SU-DHL-6 (cell line): Measurements from ENCODE around the gene OTUD5.

Source experiments
- H2AFZ ChIP-seq: fragments of 200-600 bp; sonication (generic); 2 replicates; pipeline ENCODE4 v1.6.1; 2014; ENCODE audit warnings: low read depth, mild to moderate bottlenecking, moderate library complexity, mixed read lengths, antibody characterized with exemption, low read length; ENCODE audit not compliant: severe bottlenecking
- H3F3A ChIP-seq: fragments of 200-600 bp; shearing (Covaris generic); 2 replicates; pipeline ENCODE4 v1.6.0; 2016; ENCODE audit warnings: antibody characterized with exemption, mild to moderate bottlenecking; ENCODE audit not compliant: insufficient read depth
- H3K27ac ChIP-seq: fragments of 200-600 bp; sonication (generic); 2 replicates; pipeline ENCODE4 v1.5.1; 2016; ENCODE audit warnings: low read depth, mild to moderate bottlenecking, low read length, moderate library complexity, mixed read lengths
- H3K27me3 ChIP-seq: fragments of 200-600 bp; sonication (generic), shearing (Covaris generic); 2 replicates; pipeline ENCODE4 v1.6.0; 2014; ENCODE audit warnings: mild to moderate bottlenecking, low read length
- H3K36me3 ChIP-seq: fragments of 200-600 bp; sonication (generic); 2 replicates; pipeline ENCODE4 v1.6.1; 2014; ENCODE audit warnings: mild to moderate bottlenecking, low read length, mixed read lengths
- H3K4me2 ChIP-seq: fragments of 300-600, 200-600 bp; shearing (Covaris generic), sonication (generic); 2 replicates; pipeline ENCODE4 v1.6.0; 2014; ENCODE audit warnings: low read length, low read depth, mild to moderate bottlenecking; ENCODE audit not compliant: poor library complexity, severe bottlenecking
- H3K4me3 ChIP-seq: fragments of 200-600 bp; sonication (generic); 2 replicates; pipeline ENCODE4 v1.5.1; 2014; ENCODE audit warnings: antibody characterized with exemption, low read length, mild to moderate bottlenecking, mixed read lengths; ENCODE audit not compliant: insufficient read depth, poor library complexity, severe bottlenecking
- H3K79me2 ChIP-seq: fragments of 200-600 bp; sonication (generic); 2 replicates; pipeline ENCODE4 v1.6.1; 2014; ENCODE audit warnings: mild to moderate bottlenecking, low read length, moderate library complexity; ENCODE audit not compliant: insufficient read depth
- H3K9ac ChIP-seq: fragments of 200-600 bp; sonication (generic); 2 replicates; pipeline ENCODE4 v1.7.0; 2014; ENCODE audit warnings: mild to moderate bottlenecking, low read length
- H3K9me2 ChIP-seq: fragments of 200-600 bp; sonication (generic); replicated peaks from 2 replicates; pipeline ENCODE4 v1.6.1; 2014; ENCODE audit warnings: low read length; ENCODE audit not compliant: insufficient read depth
- H3K9me3 ChIP-seq: fragments of 200-600 bp; sonication (generic); 2 replicates; pipeline ENCODE4 v1.6.1; 2014; ENCODE audit warnings: low read length, mixed read lengths; ENCODE audit not compliant: insufficient read depth
- H4K20me1 ChIP-seq: fragments of 200-600 bp; sonication (generic); 2 replicates; pipeline ENCODE4 v1.6.1; 2014; ENCODE audit warnings: low read depth, mild to moderate bottlenecking, antibody characterized with exemption, low read length, moderate library complexity, mixed read lengths
- EZH2phosphoT487 ChIP-seq: fragments of 200-600 bp; sonication (generic), shearing (Covaris generic); conservative IDR thresholded peaks from 2 replicates; pipeline ENCODE4 v1.6.1; 2018; ENCODE audit warnings: mild to moderate bottlenecking, antibody characterized with exemption, low read length, moderate library complexity, mixed read lengths
- TF ChIP-seq, protein P1 (sequence below): fragments of 200-600 bp; sonication (generic); IDR thresholded peaks from one replicate; pipeline ENCODE4 v1.5.1; 2017; ENCODE audit warnings: antibody characterized with exemption, mild to moderate bottlenecking, low read length, moderate library complexity; ENCODE audit not compliant: insufficient read depth, poor library complexity, severe bottlenecking

OTUD5 gene

DNA sequence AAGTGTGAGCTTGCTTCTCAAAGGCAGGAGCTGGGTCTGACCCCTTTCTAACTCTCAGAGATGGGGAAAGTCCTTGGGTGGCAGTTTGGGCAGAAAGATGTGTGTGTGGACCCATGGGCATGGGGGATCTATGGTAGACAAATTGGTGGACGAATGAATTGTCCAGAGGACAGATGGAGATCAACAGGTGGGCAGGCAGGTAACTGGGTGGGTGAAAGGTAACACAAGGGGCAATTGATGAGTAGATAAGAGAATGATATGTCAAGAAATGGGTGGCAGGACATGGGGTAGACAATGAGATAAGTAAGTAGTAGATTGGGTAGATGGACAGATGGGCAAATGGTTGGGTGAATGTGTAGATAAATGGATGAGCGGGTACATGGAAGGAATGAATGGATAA lies 17.2 kb upstream of the OTUD5 start:
- Histone ChIP-seq H3K9me3 (no peaks in the 10 kb centered on the region), H3K27me3 (no peaks in the 10 kb centered on the region), H4K20me1 (no peaks in the 10 kb centered on the region), H3F3A (no peaks in the 10 kb centered on the region), H3K4me3 (no peak overlapping the region), H3K9ac (no peak overlapping the region), H3K79me2 (no peaks in the 10 kb centered on the region), H3K4me2 (no peak overlapping the region), H3K9me2 (no peaks in the 10 kb centered on the region), H3K36me3 (no peaks in the 10 kb centered on the region), H3K27ac (no peak overlapping the region), H2AFZ (no peak overlapping the region)
- no peak for TF ChIP-seq EZH2phosphoT487
- TF ChIP-seq, protein P1, sequence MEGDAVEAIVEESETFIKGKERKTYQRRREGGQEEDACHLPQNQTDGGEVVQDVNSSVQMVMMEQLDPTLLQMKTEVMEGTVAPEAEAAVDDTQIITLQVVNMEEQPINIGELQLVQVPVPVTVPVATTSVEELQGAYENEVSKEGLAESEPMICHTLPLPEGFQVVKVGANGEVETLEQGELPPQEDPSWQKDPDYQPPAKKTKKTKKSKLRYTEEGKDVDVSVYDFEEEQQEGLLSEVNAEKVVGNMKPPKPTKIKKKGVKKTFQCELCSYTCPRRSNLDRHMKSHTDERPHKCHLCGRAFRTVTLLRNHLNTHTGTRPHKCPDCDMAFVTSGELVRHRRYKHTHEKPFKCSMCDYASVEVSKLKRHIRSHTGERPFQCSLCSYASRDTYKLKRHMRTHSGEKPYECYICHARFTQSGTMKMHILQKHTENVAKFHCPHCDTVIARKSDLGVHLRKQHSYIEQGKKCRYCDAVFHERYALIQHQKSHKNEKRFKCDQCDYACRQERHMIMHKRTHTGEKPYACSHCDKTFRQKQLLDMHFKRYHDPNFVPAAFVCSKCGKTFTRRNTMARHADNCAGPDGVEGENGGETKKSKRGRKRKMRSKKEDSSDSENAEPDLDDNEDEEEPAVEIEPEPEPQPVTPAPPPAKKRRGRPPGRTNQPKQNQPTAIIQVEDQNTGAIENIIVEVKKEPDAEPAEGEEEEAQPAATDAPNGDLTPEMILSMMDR: no peak

DNA sequence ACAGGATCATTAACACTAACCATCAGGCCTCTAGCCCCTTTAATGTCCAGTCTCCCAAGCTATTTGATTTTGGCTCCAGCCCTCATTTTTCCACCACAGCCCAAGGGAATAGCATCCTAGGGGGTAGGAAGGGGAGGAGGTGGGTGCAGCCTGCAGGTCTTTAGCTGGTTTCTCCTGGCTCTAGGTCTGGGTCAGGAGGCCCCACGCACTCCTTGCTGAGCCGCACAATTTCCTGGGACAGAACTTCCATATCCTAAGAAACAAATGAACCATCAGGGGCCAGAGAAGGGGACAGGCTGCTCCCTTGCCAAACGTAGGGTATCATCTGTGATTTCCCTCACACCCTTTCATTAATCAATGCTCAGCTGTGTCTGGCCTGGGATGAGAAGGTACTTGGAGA lies 16.6 kb upstream of the OTUD5 start:
- no peak overlapping the region for H3K4me2 ChIP-seq
- H3F3A ChIP-seq: no peaks in the 10 kb centered on the region
- H3K27ac ChIP-seq: no peak overlapping the region
- H4K20me1 ChIP-seq: no peaks in the 10 kb centered on the region
- H3K27me3 ChIP-seq: no peaks in the 10 kb centered on the region
- H3K36me3 ChIP-seq: no peaks in the 10 kb centered on the region
- no peak overlapping the region for H3K4me3 ChIP-seq
- H3K9ac ChIP-seq: no peak overlapping the region
- no peaks in the 10 kb centered on the region for H3K9me2 ChIP-seq
- no peaks in the 10 kb centered on the region for H3K9me3 ChIP-seq
- H2AFZ ChIP-seq: no peak overlapping the region
- no peak for TF ChIP-seq EZH2phosphoT487
- TF ChIP-seq, protein P1: no peak
- H3K79me2 ChIP-seq: no peaks in the 10 kb centered on the region

DNA sequence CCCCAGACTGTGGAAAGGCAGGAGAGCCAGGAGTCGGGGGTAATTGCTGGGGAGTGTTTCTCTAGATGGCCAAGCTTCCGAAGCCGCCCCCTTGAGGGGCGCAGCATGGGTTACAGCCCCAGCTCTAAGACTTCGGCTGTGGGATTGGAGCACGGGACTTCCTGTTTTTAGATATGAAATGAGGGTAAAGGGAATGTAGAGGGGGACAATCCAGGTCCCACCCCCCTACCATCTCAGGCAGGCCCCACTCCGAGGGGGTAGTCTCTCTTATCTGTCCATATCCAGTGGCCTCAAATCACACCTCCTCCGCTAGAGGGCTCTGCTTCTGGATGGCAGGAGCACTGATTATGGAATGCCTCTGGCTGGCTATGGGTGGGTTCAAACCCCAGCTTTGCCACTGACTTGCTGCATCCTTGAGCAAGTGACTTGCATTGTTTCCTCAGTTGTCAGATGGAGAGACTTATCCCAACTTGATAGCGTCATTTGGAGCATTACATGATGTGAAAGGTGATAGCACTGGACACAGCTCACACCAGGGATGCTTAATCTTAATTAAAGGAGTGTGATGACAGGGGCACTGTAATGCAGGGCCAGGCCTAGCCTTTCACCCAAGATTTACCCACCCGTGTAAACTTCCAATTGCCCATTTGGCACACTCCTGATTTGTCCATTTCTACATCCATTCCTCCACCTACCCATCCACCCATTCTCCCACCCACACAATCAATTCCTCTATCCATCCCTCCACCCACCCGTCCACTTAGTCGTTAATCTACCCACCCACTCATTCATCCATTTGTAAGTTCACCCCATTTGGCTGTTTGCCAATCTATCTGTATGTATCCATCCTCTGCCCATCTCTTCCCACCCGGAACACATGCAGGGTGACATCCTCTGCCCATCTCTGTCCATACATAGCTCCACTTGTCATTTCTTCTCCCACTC lies 15.1 kb upstream of the OTUD5 start:
- Histone ChIP-seq H3K9ac (no peak overlapping the region), H3K9me2 (no peaks in the 10 kb centered on the region), H2AFZ (no peak overlapping the region), H3F3A (no peaks in the 10 kb centered on the region), H3K4me2 (no peak overlapping the region), H3K27me3 (no peaks in the 10 kb centered on the region), H3K79me2 (no peaks in the 10 kb centered on the region), H4K20me1 (no peaks in the 10 kb centered on the region), H3K36me3 (no peaks in the 10 kb centered on the region), H3K27ac (no peak overlapping the region), H3K9me3 (no peaks in the 10 kb centered on the region), H3K4me3 (no peak overlapping the region)
- TF ChIP-seq, protein P1: peak; percentile 61
- TF ChIP-seq EZH2phosphoT487: no peak
